HG02943 (cell line): ENCODE data around the gene WNT3.
"Not testable (repeated sequence)": the region's sequence is repeated elsewhere in the genome, so short reads cannot be mapped to it uniquely, and the experiment has no call there.

ENCODE experiments used
- ATAC-seq: cut with Tn5 transposase; IDR thresholded peaks from one replicate; pipeline ENCODE4 v1.9.1; 2021; ENCODE audit warnings: mild to moderate bottlenecking, low read depth, moderate library complexity; ENCODE audit not compliant: unreplicated experiment

The WNT3 gene

GRCh38 chr17:46769531-46770438 is 48.7 kb downstream of the WNT3 start:
- no peak for ATAC-seq

- not testable (repeated sequence) for ATAC-seq
Observed at GRCh38 chr17:46768896-46769295, 49.6 kb downstream of the WNT3 start.

- ATAC-seq, result no peak
Observed at GRCh38 chr17:46768540-46768870, 50.0 kb downstream of the WNT3 start.

GRCh38 chr17:46766493-46767491 is 51.7 kb downstream of the WNT3 start:
- ATAC-seq, result no peak

GRCh38 chr17:46765453-46765852 is 53.0 kb downstream of the WNT3 start:
- no peak for ATAC-seq

- ATAC-seq, result no peak
Observed at GRCh38 chr17:46764709-46765401, 53.6 kb downstream of the WNT3 start.

- no peak for ATAC-seq
Observed at GRCh38 chr17:46764000-46764708, 54.3 kb downstream of the WNT3 start.

GRCh38 chr17:46763416-46763815 is 55.1 kb downstream of the WNT3 start:
- no peak for ATAC-seq

- no peak for ATAC-seq
Observed at GRCh38 chr17:46759141-46759540, 59.4 kb downstream of the WNT3 start.

- ATAC-seq, result no peak
Observed at GRCh38 chr17:46758614-46759013, 59.9 kb downstream of the WNT3 start.

- not testable (repeated sequence) for ATAC-seq
Observed at GRCh38 chr17:46757588-46757987, 60.9 kb downstream of the WNT3 start.

- ATAC-seq, result no peak
Observed at GRCh38 chr17:46756861-46757260, 61.6 kb downstream of the WNT3 start.

- no peak for ATAC-seq
Observed at GRCh38 chr17:46756081-46756735, 62.3 kb downstream of the WNT3 start.

GRCh38 chr17:46753776-46754175 is 64.7 kb downstream of the WNT3 start:
- no peak for ATAC-seq

GRCh38 chr17:46751425-46751824 is 67.1 kb downstream of the WNT3 start:
- no peak for ATAC-seq

- ATAC-seq, result no peak
Observed at GRCh38 chr17:46745376-46745775, 73.1 kb downstream of the WNT3 start.

GRCh38 chr17:46744441-46744840 is 74.1 kb downstream of the WNT3 start:
- ATAC-seq, result no peak

GRCh38 chr17:46742565-46743270 is 75.8 kb downstream of the WNT3 start:
- ATAC-seq, result no peak
